GM23338 (cell line): ENCODE data around the gene GRIN2A. TPM values are rescaled to one million over a fixed set of nuclear protein-coding genes. Genes with fewer than 3 reads are reported as not detected.

ENCODE experiments used
- ATAC-seq: fragments of 200-7000 bp; cut with Tn5 transposase; 3 replicates; pipeline ENCODE4 v1.9.1; 2020
- DNase-seq: peaks from one replicate; pipeline ENCODE4 v3.0.0-alpha.2; 2015; ENCODE audit warnings: low spot score
- H2AFZ ChIP-seq: fragments of 200-600 bp; sonication (generic); 2 replicates; pipeline ENCODE4 v1.8.0; 2016; ENCODE audit warnings: antibody characterized with exemption, mild to moderate bottlenecking, moderate library complexity
- H3F3A ChIP-seq: fragments of 200-600 bp; sonication (generic); replicated peaks from 2 replicates; pipeline ENCODE4 v1.8.0; 2017; ENCODE audit warnings: antibody characterized with exemption, mixed run types, low read depth
- H3K27ac ChIP-seq: fragments of 200-600 bp; sonication (generic); 2 replicates; pipeline ENCODE4 v1.6.1; 2016; ENCODE audit warnings: low read depth
- H3K27me3 ChIP-seq: fragments of 200-600 bp; sonication (generic); 2 replicates; pipeline ENCODE4 v1.8.0; 2016; ENCODE audit warnings: mild to moderate bottlenecking, mixed run types, moderate library complexity; ENCODE audit not compliant: insufficient read depth
- H3K36me3 ChIP-seq: fragments of 200-600 bp; sonication (generic); 2 replicates; pipeline ENCODE4 v1.8.0; 2016; ENCODE audit warnings: mild to moderate bottlenecking; ENCODE audit not compliant: insufficient read depth
- H3K4me1 ChIP-seq: fragments of 200-600 bp; sonication (generic); 2 replicates; pipeline ENCODE4 v1.8.0; 2016; ENCODE audit warnings: mild to moderate bottlenecking, moderate library complexity; ENCODE audit not compliant: insufficient read depth
- H3K4me2 ChIP-seq: fragments of 200-600 bp; sonication (generic); 2 replicates; pipeline ENCODE4 v1.7.1; 2017; ENCODE audit warnings: mixed run types
- H3K4me3 ChIP-seq: fragments of 200-600 bp; sonication (generic); 2 replicates; pipeline ENCODE4 v1.6.1; 2016; ENCODE audit warnings: mixed run types
- H3K79me2 ChIP-seq: fragments of 200-600 bp; sonication (generic); replicated peaks from 2 replicates; pipeline ENCODE4 v1.8.0; 2017; ENCODE audit warnings: mild to moderate bottlenecking; ENCODE audit not compliant: insufficient read depth
- H3K9me2 ChIP-seq: fragments of 200-600 bp; sonication (generic); 2 replicates; pipeline ENCODE4 v1.8.0; 2017; ENCODE audit not compliant: insufficient read depth
- H4K20me1 ChIP-seq: fragments of 200-600 bp; sonication (generic); replicated peaks from 2 replicates; pipeline ENCODE4 v1.8.0; 2017; ENCODE audit warnings: mild to moderate bottlenecking; ENCODE audit not compliant: insufficient read depth
- H3K27ac Mint-ChIP-seq: 2 replicates; pipeline ENCODE4 v1.8.0; 2020; ENCODE audit warnings: inconsistent platforms, mild to moderate bottlenecking, moderate library complexity, mixed read lengths
- H3K27me3 Mint-ChIP-seq: 3 replicates; pipeline ENCODE4 v1.8.0; 2022; ENCODE audit warnings: low read depth, mild to moderate bottlenecking, moderate library complexity, mixed read lengths, inconsistent platforms; ENCODE audit not compliant: insufficient read depth, poor library complexity
- H3K36me3 Mint-ChIP-seq: 3 replicates; pipeline ENCODE4 v1.8.0; 2021; ENCODE audit warnings: low read depth, mild to moderate bottlenecking, inconsistent platforms, moderate library complexity, mixed read lengths
- H3K4me1 Mint-ChIP-seq: 3 replicates; pipeline ENCODE4 v1.8.0; 2020; ENCODE audit warnings: mild to moderate bottlenecking, inconsistent platforms, mixed read lengths
- H3K4me3 Mint-ChIP-seq: 3 replicates; pipeline ENCODE4 v1.8.0; 2021; ENCODE audit warnings: moderate library complexity, mild to moderate bottlenecking, inconsistent platforms, mixed read lengths
- H3K9me3 Mint-ChIP-seq: 3 replicates; pipeline ENCODE4 v1.8.0; 2020; ENCODE audit warnings: moderate library complexity, mild to moderate bottlenecking, inconsistent platforms, mixed read lengths
- CREB1 ChIP-seq: fragments of 250-450 bp; sonication (Bioruptor Pico); IDR thresholded peaks from 2 replicates; pipeline ENCODE4 v1.5.0; 2020; ENCODE audit warnings: low read depth, mild to moderate bottlenecking, moderate library complexity
- ETS1 ChIP-seq: IDR thresholded peaks from 2 replicates; pipeline ENCODE4 v1.6.1; 2016; ENCODE audit warnings: antibody characterized with exemption
- EZH2 ChIP-seq: fragments of 200-600 bp; sonication (generic); IDR thresholded peaks from one replicate; pipeline ENCODE4 v1.8.0; 2017; ENCODE audit warnings: antibody characterized with exemption, mild to moderate bottlenecking, low read depth; ENCODE audit not compliant: unreplicated experiment
- EZH2phosphoT487 ChIP-seq: fragments of 200-600 bp; sonication (generic); IDR thresholded peaks from one replicate; pipeline ENCODE4 v1.8.1; 2018; ENCODE audit warnings: antibody characterized with exemption; ENCODE audit not compliant: unreplicated experiment
- JUNB ChIP-seq: IDR thresholded peaks from one replicate; pipeline ENCODE4 v1.6.1; 2016; ENCODE audit warnings: antibody characterized with exemption; ENCODE audit not compliant: unreplicated experiment
- NANOG ChIP-seq: IDR thresholded peaks from 2 replicates; pipeline ENCODE4 v1.6.1; 2016; ENCODE audit warnings: antibody characterized with exemption, borderline replicate concordance
- POLR2AphosphoS5 ChIP-seq: IDR thresholded peaks from 2 replicates; pipeline ENCODE4 v1.6.1; 2016; ENCODE audit warnings: antibody characterized with exemption, low read depth
- STAT1 ChIP-seq: IDR thresholded peaks from one replicate; pipeline ENCODE4 v1.6.1; 2016; ENCODE audit warnings: antibody characterized with exemption; ENCODE audit not compliant: unreplicated experiment
- ZNF114 ChIP-seq: fragments of 250-450 bp; sonication (Bioruptor Pico); IDR thresholded peaks from 2 replicates; pipeline ENCODE4 v1.5.0; 2020; ENCODE audit warnings: mild to moderate bottlenecking, moderate library complexity
- ZNF331 ChIP-seq: fragments of 250-450 bp; sonication (Bioruptor Pico); IDR thresholded peaks from 2 replicates; pipeline ENCODE4 v1.5.0; 2020; ENCODE audit warnings: low read depth, mild to moderate bottlenecking, moderate library complexity
- ZNF462 ChIP-seq: fragments of 250-450 bp; sonication (Bioruptor Pico); IDR thresholded peaks from 2 replicates; pipeline ENCODE4 v1.5.0; 2020; ENCODE audit warnings: mild to moderate bottlenecking, moderate library complexity
- polyA plus RNA-seq: library from polyadenylated mRNA; unstranded; fragments of >200 nt; fragmentation: Nextera tagmentation; extraction: Ambion mirVana; gene quantifications from 2 replicates; pipeline ENCODE4 v1.2.1, GENCODE V29; 2016
- total RNA-seq: library from RNA; depleted of rRNA; stranded (reverse); fragments of >200 nt; shearing (Covaris generic); gene quantifications from 2 replicates; pipeline ENCODE4 v1.2.3, GENCODE V29; 2014
- TF ChIP-seq, protein P1 (sequence below): IDR thresholded peaks from one replicate; pipeline ENCODE4 v1.6.1; 2018; ENCODE audit warnings: antibody characterized with exemption; ENCODE audit not compliant: unreplicated experiment
- TF ChIP-seq, protein P2 (sequence below), 2 experiments: fragments of 200-600 bp in 1 of 2; sonication (generic) in 1 of 2; conservative IDR thresholded peaks; 2 replicates each; pipeline versions ENCODE4 v1.5.1 to v1.6.1; 2016 to 2017; ENCODE audit warnings: antibody characterized with exemption in 2 of 2, low read depth in 2 of 2, mild to moderate bottlenecking in 2 of 2, moderate library complexity in 1 of 2

The GRIN2A gene
- total and polyA plus RNA-seq, 2 experiments from 2014 or later = 0.89 to 5.1 TPM

GRCh38 chr16:10206215-10206614, 24.0 kb upstream of the GRIN2A start:
- no peak for ATAC-seq
- H3K9me3 Mint-ChIP-seq = peaks cover 15% of the 10 kb centered on the region; the same call in 2 of the 3 replicates
- no peaks in the 10 kb centered on the region for H3K36me3 ChIP-seq
- H3K9me2 ChIP-seq = no peaks in the 10 kb centered on the region; the same call in 1 of the 2 replicates
- H3K4me2 ChIP-seq = no peak overlapping the region
- H3K4me3 ChIP-seq = no peak overlapping the region
- no peak overlapping the region for H3K27ac ChIP-seq
- no peak overlapping the region for H2AFZ ChIP-seq
- H3K27ac Mint-ChIP-seq = no peak overlapping the region
- H3K27me3 ChIP-seq = no peaks in the 10 kb centered on the region
- no peaks in the 10 kb centered on the region for H4K20me1 ChIP-seq
- no peak for DNase-seq
- H3K27me3 Mint-ChIP-seq = peaks cover 7% of the 10 kb centered on the region
- no peaks in the 10 kb centered on the region for H3F3A ChIP-seq
- peaks cover 3% of the 10 kb centered on the region; the same call in 1 of the 3 replicates for H3K36me3 Mint-ChIP-seq
- 0 out of 3 replicates have a peak, but pooled peaks cover 2% of the 10 kb centered on the region for H3K4me1 Mint-ChIP-seq
- H3K4me1 ChIP-seq = no peaks in the 10 kb centered on the region
- H3K4me3 Mint-ChIP-seq = no peak overlapping the region
- no peaks in the 10 kb centered on the region for H3K79me2 ChIP-seq
- TF ChIP-seq ZNF462 (CRISPR knock-in tag) (no peak), EZH2 (no peak), POLR2AphosphoS5 (no peak), NANOG (no peak), JUNB (no peak), ZNF114 (CRISPR knock-in tag) (no peak), ETS1 (no peak), STAT1 (no peak), ZNF331 (CRISPR knock-in tag) (no peak), CREB1 (CRISPR knock-in tag) (no peak), EZH2phosphoT487 (no peak)
- TF ChIP-seq, protein P1, sequence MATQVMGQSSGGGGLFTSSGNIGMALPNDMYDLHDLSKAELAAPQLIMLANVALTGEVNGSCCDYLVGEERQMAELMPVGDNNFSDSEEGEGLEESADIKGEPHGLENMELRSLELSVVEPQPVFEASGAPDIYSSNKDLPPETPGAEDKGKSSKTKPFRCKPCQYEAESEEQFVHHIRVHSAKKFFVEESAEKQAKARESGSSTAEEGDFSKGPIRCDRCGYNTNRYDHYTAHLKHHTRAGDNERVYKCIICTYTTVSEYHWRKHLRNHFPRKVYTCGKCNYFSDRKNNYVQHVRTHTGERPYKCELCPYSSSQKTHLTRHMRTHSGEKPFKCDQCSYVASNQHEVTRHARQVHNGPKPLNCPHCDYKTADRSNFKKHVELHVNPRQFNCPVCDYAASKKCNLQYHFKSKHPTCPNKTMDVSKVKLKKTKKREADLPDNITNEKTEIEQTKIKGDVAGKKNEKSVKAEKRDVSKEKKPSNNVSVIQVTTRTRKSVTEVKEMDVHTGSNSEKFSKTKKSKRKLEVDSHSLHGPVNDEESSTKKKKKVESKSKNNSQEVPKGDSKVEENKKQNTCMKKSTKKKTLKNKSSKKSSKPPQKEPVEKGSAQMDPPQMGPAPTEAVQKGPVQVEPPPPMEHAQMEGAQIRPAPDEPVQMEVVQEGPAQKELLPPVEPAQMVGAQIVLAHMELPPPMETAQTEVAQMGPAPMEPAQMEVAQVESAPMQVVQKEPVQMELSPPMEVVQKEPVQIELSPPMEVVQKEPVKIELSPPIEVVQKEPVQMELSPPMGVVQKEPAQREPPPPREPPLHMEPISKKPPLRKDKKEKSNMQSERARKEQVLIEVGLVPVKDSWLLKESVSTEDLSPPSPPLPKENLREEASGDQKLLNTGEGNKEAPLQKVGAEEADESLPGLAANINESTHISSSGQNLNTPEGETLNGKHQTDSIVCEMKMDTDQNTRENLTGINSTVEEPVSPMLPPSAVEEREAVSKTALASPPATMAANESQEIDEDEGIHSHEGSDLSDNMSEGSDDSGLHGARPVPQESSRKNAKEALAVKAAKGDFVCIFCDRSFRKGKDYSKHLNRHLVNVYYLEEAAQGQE = no peak
- TF ChIP-seq, protein P2, sequence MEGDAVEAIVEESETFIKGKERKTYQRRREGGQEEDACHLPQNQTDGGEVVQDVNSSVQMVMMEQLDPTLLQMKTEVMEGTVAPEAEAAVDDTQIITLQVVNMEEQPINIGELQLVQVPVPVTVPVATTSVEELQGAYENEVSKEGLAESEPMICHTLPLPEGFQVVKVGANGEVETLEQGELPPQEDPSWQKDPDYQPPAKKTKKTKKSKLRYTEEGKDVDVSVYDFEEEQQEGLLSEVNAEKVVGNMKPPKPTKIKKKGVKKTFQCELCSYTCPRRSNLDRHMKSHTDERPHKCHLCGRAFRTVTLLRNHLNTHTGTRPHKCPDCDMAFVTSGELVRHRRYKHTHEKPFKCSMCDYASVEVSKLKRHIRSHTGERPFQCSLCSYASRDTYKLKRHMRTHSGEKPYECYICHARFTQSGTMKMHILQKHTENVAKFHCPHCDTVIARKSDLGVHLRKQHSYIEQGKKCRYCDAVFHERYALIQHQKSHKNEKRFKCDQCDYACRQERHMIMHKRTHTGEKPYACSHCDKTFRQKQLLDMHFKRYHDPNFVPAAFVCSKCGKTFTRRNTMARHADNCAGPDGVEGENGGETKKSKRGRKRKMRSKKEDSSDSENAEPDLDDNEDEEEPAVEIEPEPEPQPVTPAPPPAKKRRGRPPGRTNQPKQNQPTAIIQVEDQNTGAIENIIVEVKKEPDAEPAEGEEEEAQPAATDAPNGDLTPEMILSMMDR (conservative IDR thresholded peaks at IDR 0.05; ENCODE audit: low read depth in 2 of 2) = no peak
